Activated naive CD8-positive, alpha-beta T cell (primary cell): ENCODE results near the gene COA3.
"Not testable (repeated sequence)": the region's sequence is repeated elsewhere in the genome, so short reads cannot be mapped to it uniquely, and the experiment has no call there.

Source experiments
- H3K27ac Mint-ChIP-seq: one replicate; pipeline ENCODE4 v1.8.0; 2021; ENCODE audit warnings: mixed read lengths
- H3K27me3 Mint-ChIP-seq: one replicate; pipeline ENCODE4 v1.8.0; 2021; ENCODE audit warnings: mixed read lengths
- H3K36me3 Mint-ChIP-seq: one replicate; pipeline ENCODE4 v1.8.0; 2021; ENCODE audit warnings: mixed read lengths
- H3K4me1 Mint-ChIP-seq: one replicate; pipeline ENCODE4 v1.8.0; 2021; ENCODE audit warnings: low read depth, mixed read lengths
- H3K4me3 Mint-ChIP-seq: one replicate; pipeline ENCODE4 v1.8.0; 2021; ENCODE audit warnings: mild to moderate bottlenecking, mixed read lengths
- H3K9me3 Mint-ChIP-seq: one replicate; pipeline ENCODE4 v1.8.0; 2021; ENCODE audit warnings: low read depth, mixed read lengths

COA3 gene

GRCh38 chr17:42779936-42780850 is 18.3 kb downstream of the COA3 start, which contains the start of gene WNK4:
Gene WNK4 (plus strand): TSS chr17:42780610. CDS start chr17:42780699, 89 bp downstream.
- Mint-ChIP-seq H3K27me3 (peaks cover 19% of the 10 kb centered on the region), H3K27ac (no peak within 1 kb of the TSS), H3K4me1 (peaks cover 25% of the 10 kb centered on the region), H3K9me3 (no peaks in the 10 kb centered on the region), H3K4me3 (peak within 1 kb of the TSS; percentile 46), H3K36me3 (peaks cover 11% of the 10 kb centered on the region)

DNA sequence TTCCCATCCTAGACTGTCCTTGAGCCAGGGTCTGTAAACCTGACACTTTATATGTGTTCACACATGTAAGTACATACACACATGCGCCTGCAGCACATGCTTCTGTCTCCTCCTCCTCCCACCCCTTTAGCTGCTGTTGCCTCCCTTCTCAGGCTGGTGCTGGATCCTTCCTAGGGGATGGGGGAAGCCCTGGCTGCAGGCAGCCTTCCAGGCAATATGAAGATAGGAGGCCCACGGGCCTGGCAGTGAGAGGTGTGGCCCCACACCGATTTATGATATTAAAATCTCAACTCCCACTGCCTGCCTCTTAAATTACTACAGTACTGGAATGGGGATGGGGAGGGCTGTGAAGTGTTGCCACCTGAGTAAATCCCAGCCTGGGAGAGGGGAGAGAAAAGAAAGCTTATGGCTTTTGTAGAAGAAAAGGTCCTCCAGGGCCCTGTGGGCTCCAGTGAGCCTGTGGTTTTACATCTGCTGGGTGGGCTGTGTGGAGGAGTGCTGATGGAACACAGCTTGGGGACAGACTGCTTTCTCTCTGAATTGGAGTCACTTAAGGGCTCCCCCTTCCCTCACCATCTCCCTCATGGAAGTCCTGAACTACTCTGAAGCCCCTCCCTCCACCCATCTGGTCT is 19.1 kb downstream of the COA3 start:
- H3K4me3 Mint-ChIP-seq: no peak overlapping the region
- H3K36me3 Mint-ChIP-seq: peaks cover 11% of the 10 kb centered on the region
- H3K27me3 Mint-ChIP-seq: peaks cover 14% of the 10 kb centered on the region
- no peaks in the 10 kb centered on the region for H3K9me3 Mint-ChIP-seq
- H3K4me1 Mint-ChIP-seq: peaks cover 20% of the 10 kb centered on the region
- H3K27ac Mint-ChIP-seq: no peak overlapping the region

DNA sequence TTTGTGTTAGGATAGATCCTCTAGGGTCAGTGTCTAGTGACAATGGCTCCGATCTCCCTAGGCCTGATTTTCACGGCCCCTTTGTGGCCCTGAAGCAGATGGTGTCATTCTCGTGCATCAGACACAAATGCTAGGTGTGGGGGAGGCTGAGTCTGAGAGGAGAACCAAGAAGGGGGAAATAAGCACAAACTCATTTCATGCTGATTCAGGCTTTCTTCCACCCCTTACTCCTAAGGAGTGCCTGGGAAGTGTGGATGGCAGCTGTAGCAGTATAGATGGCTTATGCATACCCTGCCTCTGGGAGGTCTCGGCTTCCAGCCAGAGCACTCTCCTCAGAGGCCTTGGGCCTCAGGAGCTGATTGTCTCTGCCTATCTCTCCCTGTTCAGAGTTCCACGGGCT is 19.9 kb downstream of the COA3 start:
- H3K27ac Mint-ChIP-seq: no peak overlapping the region
- peaks cover 21% of the 10 kb centered on the region for H3K4me1 Mint-ChIP-seq
- H3K27me3 Mint-ChIP-seq: peaks cover 12% of the 10 kb centered on the region
- no peak overlapping the region for H3K4me3 Mint-ChIP-seq
- H3K36me3 Mint-ChIP-seq: peaks cover 11% of the 10 kb centered on the region
- H3K9me3 Mint-ChIP-seq: no peaks in the 10 kb centered on the region

- H3K4me1 Mint-ChIP-seq: peaks cover 21% of the 10 kb centered on the region
- peak overlapping the region; percentile 99 for H3K4me3 Mint-ChIP-seq
- H3K36me3 Mint-ChIP-seq: peaks cover 11% of the 10 kb centered on the region
- no peaks in the 10 kb centered on the region for H3K27me3 Mint-ChIP-seq
- H3K9me3 Mint-ChIP-seq: no peaks in the 10 kb centered on the region
- H3K27ac Mint-ChIP-seq: no peak overlapping the region
Observed at GRCh38 chr17:42775534-42776098, 22.9 kb downstream of the COA3 start.

GRCh38 chr17:42774066-42774745 is 24.3 kb downstream of the COA3 start:
- H3K4me3 Mint-ChIP-seq: peak overlapping the region; percentile 99
- peaks cover 9% of the 10 kb centered on the region for H3K36me3 Mint-ChIP-seq
- peak overlapping the region; percentile 97 for H3K27ac Mint-ChIP-seq
- H3K27me3 Mint-ChIP-seq: no peaks in the 10 kb centered on the region
- no peaks in the 10 kb centered on the region for H3K9me3 Mint-ChIP-seq
- peaks cover 21% of the 10 kb centered on the region for H3K4me1 Mint-ChIP-seq

GRCh38 chr17:42773290-42774035 is 25.0 kb downstream of the COA3 start, which contains the start of gene VPS25:
Gene VPS25 (plus strand): TSS chr17:42773449. CDS start chr17:42773476, 27 bp downstream.
- peak within 1 kb of the TSS; percentile 97 for H3K27ac Mint-ChIP-seq
- H3K4me1 Mint-ChIP-seq: peaks cover 21% of the 10 kb centered on the region
- no peaks in the 10 kb centered on the region for H3K9me3 Mint-ChIP-seq
- peaks cover 8% of the 10 kb centered on the region for H3K36me3 Mint-ChIP-seq
- no peaks in the 10 kb centered on the region for H3K27me3 Mint-ChIP-seq
- H3K4me3 Mint-ChIP-seq: peak within 1 kb of the TSS; percentile 99

DNA sequence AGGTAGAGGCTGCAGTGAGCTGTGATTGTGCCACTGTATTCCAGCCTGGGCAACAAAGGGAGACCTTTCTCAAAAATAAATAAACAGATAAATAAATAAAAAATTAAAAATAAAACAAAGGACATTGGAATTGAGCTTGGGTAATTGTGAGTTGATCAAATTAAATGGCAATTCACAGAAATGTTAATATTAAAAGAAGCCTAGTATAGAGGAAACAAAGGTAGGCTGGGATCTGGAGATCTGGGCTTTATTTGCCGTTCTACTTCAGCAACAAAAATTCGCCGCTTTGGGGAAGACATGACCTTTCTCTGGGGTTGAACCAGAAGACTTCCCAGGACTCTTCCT is 25.6 kb downstream of the COA3 start:
- Mint-ChIP-seq H3K9me3 (no peaks in the 10 kb centered on the region), H3K4me3 (peak overlapping the region; percentile 99)

DNA sequence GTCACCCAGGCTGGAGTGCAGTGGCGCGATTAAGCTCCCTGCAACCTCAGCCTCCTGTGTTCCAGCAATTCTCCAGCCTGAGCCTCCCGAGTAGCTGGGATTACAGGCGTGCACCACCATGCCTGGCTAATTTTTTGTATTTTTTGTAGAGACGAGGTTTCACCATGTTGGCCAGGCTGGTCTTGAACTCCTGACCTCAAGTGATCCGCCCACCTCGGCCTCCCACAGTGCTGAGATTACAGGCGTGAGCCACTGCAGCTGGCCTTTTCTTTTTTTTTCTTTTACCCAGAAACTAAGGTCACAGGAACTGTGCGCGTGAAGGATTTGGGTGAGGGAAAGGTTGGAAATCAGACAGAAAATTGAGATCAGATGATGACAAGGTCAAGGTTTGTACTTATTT is 28.5 kb downstream of the COA3 start:
- not testable (repeated sequence) for H3K36me3 Mint-ChIP-seq, H3K27ac Mint-ChIP-seq, H3K27me3 Mint-ChIP-seq, H3K4me3 Mint-ChIP-seq, H3K9me3 Mint-ChIP-seq
- H3K4me1 Mint-ChIP-seq: peaks cover 21% of the 10 kb centered on the region

More for the DNA sequence above, 25.6 kb downstream of the COA3 start:
- Mint-ChIP-seq H3K36me3 (peaks cover 4% of the 10 kb centered on the region), H3K27ac (peak overlapping the region; percentile 97), H3K27me3 (no peaks in the 10 kb centered on the region), H3K4me1 (peaks cover 21% of the 10 kb centered on the region)

- not testable (repeated sequence) for H3K9me3 Mint-ChIP-seq, H3K4me3 Mint-ChIP-seq, H3K36me3 Mint-ChIP-seq, H3K27ac Mint-ChIP-seq, H3K4me1 Mint-ChIP-seq
- H3K27me3 Mint-ChIP-seq: peaks cover 15% of the 10 kb centered on the region
Observed at GRCh38 chr17:42768006-42768405, 30.5 kb downstream of the COA3 start.

- Mint-ChIP-seq H3K4me3 (no peak overlapping the region), H3K9me3 (no peaks in the 10 kb centered on the region), H3K27me3 (peaks cover 17% of the 10 kb centered on the region)
Observed at GRCh38 chr17:42767512-42767911, 31.0 kb downstream of the COA3 start.

DNA sequence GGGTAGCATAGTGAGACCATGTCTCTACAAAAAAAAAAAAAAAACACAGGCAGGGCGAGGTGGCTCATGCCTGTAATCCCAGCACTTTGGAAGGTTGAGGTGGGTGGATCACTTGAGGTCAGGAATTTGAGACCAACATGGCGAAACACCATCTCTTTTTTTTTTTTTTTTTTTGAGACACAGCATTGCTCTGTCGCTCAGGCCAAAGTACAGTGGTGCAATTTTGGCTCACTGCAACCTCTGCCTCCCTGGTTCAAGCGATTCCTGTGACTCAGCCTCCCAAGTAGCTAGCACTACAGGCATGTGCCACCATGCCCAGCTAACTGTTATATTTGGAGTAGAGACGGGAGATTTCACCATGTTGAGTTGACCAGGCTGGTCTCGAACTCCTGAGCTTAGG is 32.4 kb downstream of the COA3 start:
- Mint-ChIP-seq H3K9me3 (no peaks in the 10 kb centered on the region), H3K4me1 (no peaks in the 10 kb centered on the region), H3K27me3 (peaks cover 26% of the 10 kb centered on the region), H3K27ac (no peak overlapping the region), H3K36me3 (peaks cover 3% of the 10 kb centered on the region), H3K4me3 (no peak overlapping the region)

More at GRCh38 chr17:42767512-42767911, 31.0 kb downstream of the COA3 start:
- Mint-ChIP-seq H3K27ac (no peak overlapping the region), H3K36me3 (peaks cover 3% of the 10 kb centered on the region), H3K4me1 (peaks cover 6% of the 10 kb centered on the region)

DNA sequence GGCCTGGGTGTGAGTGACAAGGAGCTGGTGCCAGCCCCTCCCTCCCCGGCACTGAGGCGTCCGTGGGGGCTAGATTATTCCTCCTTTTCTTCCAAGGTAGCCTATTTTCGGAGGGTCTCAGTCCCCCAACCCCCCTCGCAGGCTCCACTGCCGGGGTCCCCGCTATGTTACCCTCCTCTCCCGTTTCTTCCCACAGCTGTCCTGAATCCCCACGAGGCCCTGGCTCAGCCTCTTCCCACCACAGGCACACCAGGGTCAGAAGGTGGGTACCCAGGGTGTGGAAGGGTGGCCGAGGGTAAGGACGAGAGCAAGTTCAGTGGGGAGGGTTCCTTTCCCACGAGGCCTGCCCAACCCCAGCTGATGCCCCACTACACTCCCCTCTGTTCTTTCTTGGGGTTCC is 36.9 kb downstream of the COA3 start:
- H3K4me3 Mint-ChIP-seq: peak overlapping the region; percentile 52
- H3K9me3 Mint-ChIP-seq: no peaks in the 10 kb centered on the region
- peaks cover 3% of the 10 kb centered on the region for H3K36me3 Mint-ChIP-seq
- peaks cover 40% of the 10 kb centered on the region for H3K27me3 Mint-ChIP-seq
- H3K4me1 Mint-ChIP-seq: peaks cover 4% of the 10 kb centered on the region
- no peak overlapping the region for H3K27ac Mint-ChIP-seq

- Mint-ChIP-seq H3K9me3 (no peaks in the 10 kb centered on the region), H3K4me1 (peaks cover 4% of the 10 kb centered on the region), H3K27me3 (peaks cover 44% of the 10 kb centered on the region), H3K27ac (no peak within 1 kb of the TSS), H3K36me3 (peaks cover 3% of the 10 kb centered on the region), H3K4me3 (peak within 1 kb of the TSS; percentile 70)
Observed at GRCh38 chr17:42760652-42761581, 37.6 kb downstream of the COA3 start, which contains the start of gene RAMP2. Gene RAMP2 (plus strand): TSS chr17:42761227. CDS start chr17:42761262, 35 bp downstream.
